HK-2 (cell line): Measurements from ENCODE around the gene DLEC1.
"Not testable (repeated sequence)": the region's sequence is repeated elsewhere in the genome, so short reads cannot be mapped to it uniquely, and the experiment has no call there.

Source experiments
- DNase-seq: peaks from one replicate; pipeline ENCODE4 v3.0.0-alpha.2; 2018; ENCODE audit not compliant: unreplicated experiment

DLEC1 gene

GRCh38 chr3:38017445-38018295 is 21.3 kb upstream of the DLEC1 start:
- no peak for DNase-seq

DNA sequence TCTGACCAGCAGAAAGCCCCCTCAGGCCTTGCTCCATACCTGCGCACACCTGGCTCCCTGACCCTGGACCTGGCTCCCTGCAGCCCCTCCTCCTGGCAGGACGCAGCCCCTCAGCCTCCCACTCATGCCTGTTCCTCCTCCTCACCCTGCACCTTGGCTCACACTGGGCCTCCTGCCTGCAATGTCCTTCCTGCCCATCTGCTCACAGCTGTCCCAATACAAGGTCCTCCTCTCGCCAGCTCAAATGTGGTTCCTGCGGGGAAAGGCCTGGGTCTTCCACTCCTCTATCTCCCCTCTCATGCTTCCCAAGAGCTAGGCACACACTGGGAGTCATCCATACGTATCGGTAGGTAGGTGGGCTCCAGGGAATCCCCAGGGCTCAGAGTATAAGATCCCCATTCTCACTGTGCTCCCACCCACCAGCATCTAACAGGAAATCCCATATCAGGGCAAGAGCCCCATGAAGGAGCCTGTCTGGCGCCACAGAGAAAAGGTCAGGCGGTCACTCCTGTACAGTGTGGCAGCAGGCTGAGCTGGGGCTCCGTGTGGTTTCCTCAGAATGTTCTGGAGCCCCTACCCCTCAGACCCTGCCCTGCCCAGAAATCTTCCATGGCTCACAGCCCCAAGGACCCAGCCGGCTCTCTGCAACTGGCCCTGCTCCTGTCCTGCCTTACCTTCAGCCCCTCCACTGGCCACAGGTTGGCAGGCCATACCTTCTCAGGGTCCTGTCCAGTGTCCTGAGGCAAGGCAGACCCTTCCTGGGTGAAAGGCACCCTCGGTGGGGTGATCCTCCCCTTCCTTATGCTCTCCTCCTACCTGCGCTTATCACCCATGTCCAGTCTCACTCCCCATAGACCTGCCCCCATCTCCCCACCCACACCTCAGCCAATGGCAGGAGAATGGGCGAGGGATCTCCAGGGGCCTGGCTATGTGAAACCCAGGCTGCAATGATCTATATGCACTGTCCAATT is 20.4 kb upstream of the DLEC1 start:
- no peak for DNase-seq

- no peak for DNase-seq
Measured at GRCh38 chr3:38019658-38020341, 19.2 kb upstream of the DLEC1 start.

GRCh38 chr3:38020342-38020726 is 18.7 kb upstream of the DLEC1 start:
- no peak for DNase-seq

GRCh38 chr3:38021196-38021595 is 17.8 kb upstream of the DLEC1 start:
- no peak for DNase-seq

DNA sequence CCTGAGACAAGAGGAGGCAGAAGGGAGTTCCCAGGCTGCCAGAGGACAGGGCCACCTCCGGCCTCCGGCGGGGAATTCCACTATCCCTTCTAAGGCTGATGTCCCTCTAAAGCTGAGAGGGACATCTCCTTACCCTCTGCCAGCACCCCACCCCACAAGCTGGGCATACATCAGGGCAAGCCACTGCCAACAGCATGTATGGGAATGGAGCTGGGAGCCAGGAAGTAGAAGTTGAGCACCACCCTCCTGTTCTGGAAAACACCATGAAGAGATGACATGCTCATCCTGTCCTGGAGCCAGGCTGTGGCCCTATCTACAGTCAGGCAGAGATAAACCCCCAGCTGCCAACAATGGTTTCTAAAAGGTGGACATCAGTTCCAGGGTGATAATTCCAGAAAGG is 16.7 kb upstream of the DLEC1 start:
- DNase-seq: no peak

DNA sequence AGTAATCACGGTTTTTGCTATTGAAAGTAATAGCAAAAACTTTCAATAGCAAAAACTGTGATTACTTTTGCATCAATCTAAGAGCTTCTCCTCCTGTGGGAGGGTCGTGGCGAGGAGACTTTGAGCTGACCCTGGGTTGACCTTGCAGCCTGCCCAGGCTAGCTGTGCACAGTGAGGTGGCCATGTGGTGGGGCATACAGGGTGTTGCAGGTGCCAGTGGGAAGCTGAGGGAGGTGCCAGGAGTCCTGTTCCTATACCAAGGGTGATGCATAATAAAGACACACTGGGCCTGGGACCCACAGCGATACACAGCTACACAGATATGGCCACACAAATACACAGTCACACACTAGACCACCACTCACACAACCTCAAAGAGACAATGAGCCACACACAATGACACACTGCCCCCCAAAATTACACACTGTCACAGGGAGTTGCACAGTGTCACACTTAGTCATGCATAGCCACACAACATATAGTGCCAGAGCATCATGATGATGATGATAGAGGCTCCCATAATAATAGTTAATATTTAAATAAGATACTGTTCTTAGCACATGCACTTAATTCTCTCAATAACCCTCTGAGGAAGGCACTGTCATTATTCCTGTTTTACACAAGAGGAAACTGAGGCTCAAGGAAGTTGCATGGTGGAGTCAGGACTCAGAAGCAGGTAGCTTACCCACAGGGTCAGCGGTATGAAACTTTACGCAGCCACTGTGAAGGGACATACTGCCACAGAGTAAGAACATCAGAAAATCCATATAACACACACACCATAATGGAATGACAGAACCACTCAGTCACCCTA is 15.9 kb upstream of the DLEC1 start:
- DNase-seq: no peak

GRCh38 chr3:38026856-38027255 is 12.2 kb upstream of the DLEC1 start:
- DNase-seq: no peak

DNA sequence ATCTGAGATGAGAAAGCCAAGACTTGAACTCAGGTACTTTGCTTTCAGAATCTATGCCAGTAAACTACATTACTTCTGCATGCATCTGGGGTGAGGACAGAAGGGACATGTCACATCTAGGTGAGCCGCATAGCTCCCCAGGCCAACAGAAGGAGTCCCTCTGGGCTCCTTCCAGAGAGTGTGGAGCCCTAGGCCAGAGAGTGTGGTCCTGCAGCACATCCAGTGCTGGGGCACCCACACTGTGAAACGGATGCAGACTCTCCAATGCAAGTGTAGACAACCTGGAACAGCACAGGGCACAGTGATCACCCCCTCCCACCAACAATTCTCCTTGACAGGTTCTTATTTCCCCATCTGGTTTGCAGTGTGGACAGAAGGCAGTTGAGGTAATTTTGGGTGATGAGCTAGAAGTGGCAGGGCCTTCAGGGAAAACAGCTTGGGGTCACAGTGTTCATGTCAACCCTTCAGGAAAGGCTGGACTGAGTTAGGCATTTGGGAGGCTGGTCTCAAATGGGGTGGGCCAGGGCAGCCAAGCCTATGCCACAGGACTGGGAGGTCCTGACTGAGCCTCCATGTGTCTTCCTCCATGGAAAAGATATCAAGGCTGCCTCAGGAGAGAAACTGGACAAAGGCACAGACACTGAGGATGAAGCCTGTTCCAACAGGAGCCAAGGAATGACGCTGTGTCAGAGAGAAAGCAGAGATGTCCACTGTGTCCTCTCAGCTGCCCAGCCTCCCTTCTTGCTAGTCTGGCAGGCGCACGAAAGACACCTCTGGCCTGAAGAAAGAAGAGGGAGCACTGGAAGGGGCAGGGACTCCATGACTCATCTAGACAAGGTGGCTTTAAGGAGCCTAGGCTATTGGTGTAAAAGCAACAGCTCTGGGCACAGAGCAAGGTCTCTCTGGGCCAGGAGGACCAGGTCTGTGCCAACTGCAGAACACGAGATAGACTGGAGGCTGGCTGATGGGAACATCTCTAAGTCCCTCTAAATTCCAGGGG is 11.2 kb upstream of the DLEC1 start:
- no peak for DNase-seq

DNA sequence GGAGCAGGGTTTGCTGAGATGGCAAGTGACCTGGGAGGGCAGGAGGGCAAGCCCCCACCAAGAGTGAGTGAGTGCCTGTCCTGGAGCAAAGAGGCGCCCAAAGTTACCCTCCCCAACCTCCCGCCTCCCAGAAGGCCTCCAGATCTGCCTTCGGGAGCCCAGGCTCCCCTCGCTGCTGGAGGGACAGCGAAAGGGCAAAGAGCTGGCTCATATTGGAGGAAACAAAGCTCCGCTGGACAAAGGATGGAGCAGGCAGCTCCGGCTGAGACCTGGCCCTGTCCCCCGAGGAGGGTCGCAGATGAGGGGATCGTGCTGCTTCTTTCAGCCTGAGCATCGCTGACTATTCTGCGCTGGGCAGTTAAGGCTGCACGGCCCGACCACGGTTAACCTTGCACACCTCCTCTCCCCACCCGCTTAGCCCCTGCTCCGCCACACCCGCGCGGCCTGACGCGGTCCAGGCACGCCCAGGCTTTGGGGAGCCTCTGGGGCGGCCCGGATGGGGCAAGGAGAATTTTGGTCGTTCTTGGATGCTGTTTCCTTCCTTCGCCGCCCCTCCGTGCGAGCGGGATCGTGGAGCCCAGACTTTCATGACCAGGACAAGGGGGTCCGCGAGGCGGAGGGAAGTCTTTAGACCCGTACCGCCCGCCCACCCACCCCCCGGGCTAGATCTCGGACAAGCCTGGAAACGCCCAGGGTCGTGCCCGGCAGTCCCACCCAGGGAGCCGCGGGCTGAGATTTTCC is 10.2 kb upstream of the DLEC1 start:
- DNase-seq: no peak

- no peak for DNase-seq
Measured at GRCh38 chr3:38029400-38030125, 9.4 kb upstream of the DLEC1 start, which contains the start of gene PLCD1. Gene PLCD1, minus strand, starts transcription at chr3:38029642. Its CDS starts 103 bp downstream, at chr3:38029539.

DNA sequence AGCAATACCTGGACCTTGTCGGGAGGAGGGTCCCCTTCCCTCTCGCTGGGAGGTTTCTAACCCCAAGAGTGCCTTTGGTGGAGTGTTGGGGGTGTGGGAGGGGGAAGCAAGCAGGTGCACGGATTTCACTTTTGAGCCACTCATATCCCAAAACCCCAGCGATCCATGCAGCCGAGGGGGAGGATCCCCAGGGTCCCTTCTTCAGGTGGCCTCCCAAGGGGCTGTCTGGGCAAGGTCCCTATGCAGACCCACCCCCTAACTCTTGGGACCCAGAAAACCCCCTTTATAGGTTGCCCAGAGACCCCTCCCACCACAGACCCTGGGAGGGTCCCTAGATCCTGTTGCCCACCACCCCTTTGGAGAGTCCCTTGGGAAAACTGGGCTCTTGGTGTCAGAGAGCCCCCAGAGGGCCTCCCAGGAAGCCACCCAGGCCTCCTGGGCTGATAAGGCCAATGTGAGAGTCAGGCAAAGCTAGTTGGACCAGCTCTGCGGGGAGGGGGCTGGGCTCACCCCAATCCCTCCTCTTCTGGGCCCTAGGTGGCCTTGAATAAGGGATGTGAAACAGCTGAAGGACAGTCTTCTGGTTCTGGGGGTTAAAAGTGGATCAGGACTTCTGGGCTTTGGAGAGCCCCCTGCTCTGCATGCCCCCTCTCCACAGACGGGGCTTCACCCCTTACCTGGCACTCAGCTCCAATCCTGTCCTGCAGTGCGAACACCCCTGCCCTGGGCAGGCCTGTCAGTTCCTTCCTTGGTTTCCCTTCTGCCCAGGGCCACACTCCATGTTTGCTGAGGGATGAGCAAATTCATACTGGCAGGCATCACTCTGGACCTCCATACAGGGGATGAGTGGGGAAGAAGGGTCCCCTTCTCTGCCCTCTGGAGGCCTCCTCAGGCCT is 8.6 kb upstream of the DLEC1 start:
- no peak for DNase-seq

GRCh38 chr3:38031022-38031994 is 7.7 kb upstream of the DLEC1 start:
- DNase-seq: peak; percentile 22

DNA sequence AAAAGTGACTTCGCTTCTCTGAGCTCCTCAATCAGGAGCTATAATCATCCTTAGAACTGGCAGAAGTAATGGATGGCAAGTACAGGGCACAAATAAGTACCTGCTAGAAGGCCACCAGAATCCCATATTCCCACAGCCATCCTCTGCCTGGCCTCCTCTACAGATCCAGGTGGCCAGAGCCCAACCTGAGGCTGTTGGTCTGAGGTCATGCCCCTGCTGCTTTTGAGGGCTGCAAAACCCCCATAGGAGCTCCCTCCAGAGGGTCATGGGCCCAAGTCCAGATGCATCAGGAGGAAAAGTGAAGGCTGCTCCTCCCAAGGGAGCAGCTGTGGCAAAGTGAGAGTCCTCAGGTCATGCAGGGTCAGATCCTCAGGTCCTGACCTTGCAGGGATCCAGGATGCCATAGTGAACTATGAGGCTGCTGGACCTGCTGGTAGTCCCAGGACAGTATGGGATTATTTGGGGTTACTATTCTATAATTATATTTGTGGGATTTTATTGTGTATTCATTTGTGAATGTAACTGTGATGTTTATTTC is 6.6 kb upstream of the DLEC1 start:
- no peak for DNase-seq

GRCh38 chr3:38033586-38033985 is 5.4 kb upstream of the DLEC1 start:
- not testable (repeated sequence) for DNase-seq

DNA sequence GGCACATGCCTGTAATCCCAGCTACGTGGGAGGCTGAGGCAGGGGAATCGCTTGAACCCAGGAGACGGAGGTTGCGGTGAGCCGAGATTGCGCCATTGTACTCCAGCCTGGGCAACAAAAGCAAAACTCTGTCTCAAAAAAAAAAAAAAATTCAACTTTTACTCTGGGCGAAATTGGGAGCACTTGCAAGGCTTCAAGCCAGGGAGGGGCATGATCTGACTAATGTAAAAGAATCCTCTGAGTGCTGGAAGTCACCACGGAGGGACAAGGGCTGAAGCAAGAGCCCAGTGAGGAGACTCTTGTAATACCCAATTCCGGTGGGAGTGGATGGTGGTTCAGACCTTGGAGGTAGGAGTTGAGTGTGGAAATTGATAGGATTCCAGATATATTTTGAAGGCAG is 4.7 kb upstream of the DLEC1 start:
- not testable (repeated sequence) for DNase-seq
